ENCODE data around the gene MRE11.
"Not testable (repeated sequence)": the region's sequence is repeated elsewhere in the genome, so short reads cannot be mapped to it uniquely, and the experiment has no call there.

The MRE11 gene

GRCh38 chr11:94506513-94506912 is 12.9 kb upstream of the MRE11 start:
- not testable (repeated sequence) for DNase-seq (ENCODE audit: low spot score)

- no peak for DNase-seq (ENCODE audit: low spot score)
Observed at GRCh38 chr11:94504689-94505293, 11.1 kb upstream of the MRE11 start.

GRCh38 chr11:94501522-94501921 is 7.9 kb upstream of the MRE11 start:
- DNase-seq (ENCODE audit: low spot score), result no peak

GRCh38 chr11:94500181-94500580 is 6.5 kb upstream of the MRE11 start:
- no peak for DNase-seq (ENCODE audit: low spot score)

GRCh38 chr11:94494126-94494680 is 559 bp upstream of the MRE11 start:
- no peak for DNase-seq (ENCODE audit: low spot score)

- DNase-seq (ENCODE audit: low spot score), result no peak
Observed at GRCh38 chr11:94486068-94486467, 7.6 kb downstream of the MRE11 start.

- no peak for DNase-seq (ENCODE audit: low spot score)
Observed at GRCh38 chr11:94481342-94481741, 12.3 kb downstream of the MRE11 start.

- no peak for DNase-seq (ENCODE audit: low spot score)
Observed at GRCh38 chr11:94477624-94478023, 16.0 kb downstream of the MRE11 start.

- DNase-seq (ENCODE audit: low spot score), result no peak
Observed at GRCh38 chr11:94472916-94473799, 20.5 kb downstream of the MRE11 start.

GRCh38 chr11:94469416-94469815 is 24.2 kb downstream of the MRE11 start:
- DNase-seq (ENCODE audit: low spot score), result no peak

GRCh38 chr11:94459576-94459975 is 34.1 kb downstream of the MRE11 start:
- no peak for DNase-seq (ENCODE audit: low spot score)

- DNase-seq (ENCODE audit: low spot score), result no peak
Observed at GRCh38 chr11:94457118-94458029, 36.3 kb downstream of the MRE11 start.

- DNase-seq (ENCODE audit: low spot score), result no peak
Observed at GRCh38 chr11:94455861-94456260, 37.8 kb downstream of the MRE11 start.

- DNase-seq (ENCODE audit: low spot score), result no peak
Observed at GRCh38 chr11:94454301-94454700, 39.3 kb downstream of the MRE11 start.

- DNase-seq (ENCODE audit: low spot score), result no peak
Observed at GRCh38 chr11:94452988-94453387, 40.7 kb downstream of the MRE11 start.

GRCh38 chr11:94450048-94450447 is 43.6 kb downstream of the MRE11 start:
- no peak for DNase-seq (ENCODE audit: low spot score)

- no peak for DNase-seq (ENCODE audit: low spot score)
Observed at GRCh38 chr11:94449437-94449836, 44.2 kb downstream of the MRE11 start.

GRCh38 chr11:94449029-94449428 is 44.6 kb downstream of the MRE11 start:
- DNase-seq (ENCODE audit: low spot score), result no peak

GRCh38 chr11:94447149-94447548 is 46.5 kb downstream of the MRE11 start:
- DNase-seq (ENCODE audit: low spot score), result no peak

- DNase-seq (ENCODE audit: low spot score), result no peak
Observed at GRCh38 chr11:94445641-94446040, 48.0 kb downstream of the MRE11 start.

- no peak for DNase-seq (ENCODE audit: low spot score)
Observed at GRCh38 chr11:94433049-94433448, 60.6 kb downstream of the MRE11 start.

GRCh38 chr11:94424662-94425061 is 69.0 kb downstream of the MRE11 start:
- no peak for DNase-seq (ENCODE audit: low spot score)

All from ecto neural progenitor cell (in vitro differentiated cells).